22Rv1 (cell line): Measurements from ENCODE around the gene COPG2.
"Not testable (repeated sequence)": the region's sequence is repeated elsewhere in the genome, so short reads cannot be mapped to it uniquely, and the experiment has no call there.

Source experiments
- H3K27ac ChIP-seq: fragments of 450-650 bp; 2 replicates; pipeline ENCODE4 v1.5.1; 2017
- ZFX ChIP-seq: fragments of 450-650 bp; IDR thresholded peaks from 2 replicates; pipeline ENCODE4 v1.6.1; 2017; ENCODE audit warnings: antibody characterized with exemption, borderline replicate concordance
- TF ChIP-seq, protein P1 (sequence below): fragments of 450-650 bp; IDR thresholded peaks from 2 replicates; pipeline ENCODE4 v1.5.1; 2017; ENCODE audit warnings: mild to moderate bottlenecking

Gene COPG2

DNA sequence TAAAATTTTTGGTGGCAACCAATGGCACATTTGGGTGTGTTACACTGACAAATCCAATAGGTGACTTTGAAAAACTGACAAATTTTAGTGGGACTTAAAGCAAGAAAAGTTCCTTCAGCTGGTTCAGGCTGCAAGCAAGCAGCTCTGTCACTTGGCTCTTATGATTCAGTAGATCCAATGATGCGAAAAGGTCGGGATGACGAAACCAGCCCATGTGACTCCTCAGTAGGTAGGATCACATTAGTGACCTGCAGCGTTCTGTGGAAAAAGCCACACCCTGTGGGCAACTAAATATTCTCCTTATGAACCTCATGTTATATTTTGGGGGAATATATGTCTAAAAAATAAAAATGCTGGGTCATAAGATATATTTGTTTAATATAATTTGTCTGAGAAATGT, 31.1 kb upstream of the COPG2 start:
- TF ChIP-seq ZFX = no peak
- TF ChIP-seq, protein P1, sequence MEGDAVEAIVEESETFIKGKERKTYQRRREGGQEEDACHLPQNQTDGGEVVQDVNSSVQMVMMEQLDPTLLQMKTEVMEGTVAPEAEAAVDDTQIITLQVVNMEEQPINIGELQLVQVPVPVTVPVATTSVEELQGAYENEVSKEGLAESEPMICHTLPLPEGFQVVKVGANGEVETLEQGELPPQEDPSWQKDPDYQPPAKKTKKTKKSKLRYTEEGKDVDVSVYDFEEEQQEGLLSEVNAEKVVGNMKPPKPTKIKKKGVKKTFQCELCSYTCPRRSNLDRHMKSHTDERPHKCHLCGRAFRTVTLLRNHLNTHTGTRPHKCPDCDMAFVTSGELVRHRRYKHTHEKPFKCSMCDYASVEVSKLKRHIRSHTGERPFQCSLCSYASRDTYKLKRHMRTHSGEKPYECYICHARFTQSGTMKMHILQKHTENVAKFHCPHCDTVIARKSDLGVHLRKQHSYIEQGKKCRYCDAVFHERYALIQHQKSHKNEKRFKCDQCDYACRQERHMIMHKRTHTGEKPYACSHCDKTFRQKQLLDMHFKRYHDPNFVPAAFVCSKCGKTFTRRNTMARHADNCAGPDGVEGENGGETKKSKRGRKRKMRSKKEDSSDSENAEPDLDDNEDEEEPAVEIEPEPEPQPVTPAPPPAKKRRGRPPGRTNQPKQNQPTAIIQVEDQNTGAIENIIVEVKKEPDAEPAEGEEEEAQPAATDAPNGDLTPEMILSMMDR = no peak
- no peak overlapping the region for H3K27ac ChIP-seq

DNA sequence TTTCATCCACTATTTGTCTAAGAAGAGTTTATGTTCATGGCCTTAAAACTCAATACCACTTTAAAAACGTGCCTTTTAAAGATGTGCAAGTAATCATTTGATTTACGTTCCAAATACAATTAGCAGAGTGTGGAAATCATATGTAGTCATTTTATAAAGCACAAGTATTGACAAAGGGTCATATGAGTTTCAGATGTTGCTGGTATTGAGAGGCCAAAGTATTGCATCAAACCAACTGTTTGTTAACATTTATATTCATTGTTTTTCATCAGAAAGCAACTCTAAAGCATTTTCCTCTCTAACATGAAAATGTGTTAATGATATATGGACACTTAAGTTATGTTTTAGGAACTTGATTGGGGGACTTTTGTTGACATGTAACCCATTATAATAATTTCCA, 29.3 kb upstream of the COPG2 start:
- TF ChIP-seq, protein P1 = no peak
- no peak for TF ChIP-seq ZFX
- no peak overlapping the region for H3K27ac ChIP-seq

DNA sequence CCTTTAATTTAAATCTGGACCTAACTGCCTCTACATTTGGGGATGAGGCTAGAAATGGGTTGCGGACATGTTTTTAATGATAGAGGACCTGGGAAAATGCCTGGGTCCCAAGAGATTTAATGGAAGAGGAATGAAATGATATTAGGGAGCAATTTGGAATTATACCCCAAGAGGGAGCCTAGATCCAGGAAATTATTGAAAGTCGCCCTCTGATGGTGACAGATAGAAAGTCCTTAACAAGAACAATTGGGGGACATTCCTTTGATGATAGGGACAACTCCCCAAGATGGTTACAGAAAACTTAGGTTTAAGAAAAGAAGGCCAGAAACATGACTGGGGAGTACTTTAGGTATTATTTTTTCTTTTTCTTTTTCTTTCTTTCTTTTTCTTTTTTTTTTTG, 27.3 kb upstream of the COPG2 start:
- no peak overlapping the region for H3K27ac ChIP-seq
- TF ChIP-seq, protein P1 = peak; percentile 27; the same call in 1 of the 2 replicates
- no peak for TF ChIP-seq ZFX

DNA sequence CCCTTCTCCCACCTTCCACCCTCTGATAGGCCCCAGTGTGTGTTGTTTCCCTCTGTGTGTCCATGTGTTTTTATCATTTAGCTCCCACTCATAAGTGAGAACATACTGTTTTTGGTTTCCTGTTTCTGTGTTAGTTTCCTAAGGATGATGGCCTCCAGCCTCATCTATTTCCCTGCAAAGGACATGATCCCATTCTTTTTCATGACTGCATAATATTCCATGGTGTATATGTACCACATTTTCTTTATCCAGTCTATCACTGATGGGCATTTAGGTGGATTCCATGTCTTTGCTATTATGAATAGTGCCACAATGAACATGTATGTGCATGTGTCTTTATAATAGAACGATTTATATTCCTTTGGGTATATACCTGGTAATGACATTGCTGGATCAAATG, 23.8 kb upstream of the COPG2 start:
- not testable (repeated sequence) for H3K27ac ChIP-seq

DNA sequence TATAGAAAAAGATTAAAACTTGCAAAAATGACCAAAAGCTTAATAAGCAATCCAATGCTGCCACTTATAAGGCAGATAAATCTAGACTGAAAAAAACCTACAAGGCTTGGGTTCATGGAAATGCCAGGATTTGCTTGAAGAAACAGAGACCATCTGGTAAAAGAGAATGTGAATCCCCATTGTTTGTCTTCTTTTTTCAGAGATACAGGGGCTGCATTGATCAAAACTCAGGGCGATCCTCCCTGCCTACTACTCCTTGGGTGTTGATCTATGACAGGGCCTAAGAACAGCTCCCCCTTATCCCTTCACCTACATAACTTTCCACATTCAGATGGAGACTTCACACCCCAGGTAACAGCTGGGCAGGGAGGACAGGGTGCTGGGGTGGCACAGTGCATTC, 21.1 kb upstream of the COPG2 start:
- H3K27ac ChIP-seq = no peak overlapping the region
- no peak for TF ChIP-seq ZFX
- TF ChIP-seq, protein P1 = no peak

DNA sequence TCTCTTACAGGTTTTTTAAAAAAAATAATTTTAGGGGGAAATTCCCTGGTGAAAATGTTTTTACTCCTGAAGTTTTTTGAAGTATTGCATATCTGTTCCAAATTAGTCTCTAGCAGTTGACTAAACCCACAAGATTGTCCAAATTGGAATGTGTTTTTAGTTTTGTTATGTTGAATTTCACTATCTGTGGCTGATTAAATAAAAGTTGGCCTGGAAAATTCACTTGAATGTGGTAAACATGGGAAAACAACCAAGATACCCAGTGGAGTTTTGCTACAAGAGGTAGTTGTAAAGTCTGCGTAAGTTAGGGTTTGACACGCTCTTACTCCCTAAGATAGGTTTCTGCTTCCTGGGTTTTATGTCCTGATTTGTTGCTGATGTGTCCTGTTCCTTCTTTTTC, 14.5 kb upstream of the COPG2 start:
- no peak overlapping the region for H3K27ac ChIP-seq
- TF ChIP-seq ZFX = no peak
- TF ChIP-seq, protein P1 = no peak

DNA sequence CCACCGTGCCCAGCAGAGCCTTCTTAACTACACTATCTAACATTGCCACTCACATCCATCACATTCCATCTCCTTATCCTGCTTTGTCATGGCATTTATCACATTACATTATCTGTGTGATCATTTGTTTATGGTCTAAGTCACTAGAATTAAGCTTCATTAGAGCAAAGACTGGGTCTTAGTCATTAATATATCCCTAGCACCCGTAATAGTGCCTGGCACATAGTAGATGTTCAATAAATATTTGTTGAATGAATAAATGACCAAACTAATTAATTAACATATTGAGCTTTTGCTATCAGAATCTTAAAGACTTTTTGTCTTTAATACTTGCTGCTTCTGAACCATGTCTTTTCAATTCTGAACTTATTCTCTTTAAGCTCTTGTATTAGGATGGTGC, 5.9 kb upstream of the COPG2 start:
- H3K27ac ChIP-seq = no peak overlapping the region
- no peak for TF ChIP-seq ZFX
- TF ChIP-seq, protein P1 = no peak

DNA sequence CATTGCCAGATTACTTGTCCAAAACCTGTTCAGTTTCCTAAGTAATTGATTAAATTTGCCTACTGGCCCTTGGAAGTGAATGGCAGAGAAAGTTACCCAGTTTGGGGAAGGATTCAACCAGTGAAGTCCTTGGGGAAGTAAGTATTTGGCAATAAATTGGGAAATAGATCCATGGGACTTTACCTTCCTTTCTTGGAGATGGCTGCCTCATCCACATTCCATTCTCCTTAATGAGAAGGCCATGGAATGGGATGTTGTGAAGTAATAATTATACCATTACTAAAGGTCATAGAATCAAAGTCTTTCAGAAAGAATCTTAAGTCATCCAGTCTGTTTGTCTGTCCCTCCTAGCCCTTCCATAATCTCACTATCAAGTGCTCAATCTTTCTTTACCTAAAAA, 4.5 kb upstream of the COPG2 start:
- TF ChIP-seq, protein P1 = no peak
- TF ChIP-seq ZFX = no peak
- H3K27ac ChIP-seq = no peak overlapping the region
